Measurements from ENCODE around the gene TBC1D20. TPM values are rescaled to one million over a fixed set of nuclear protein-coding genes. Genes with fewer than 3 reads are reported as not detected.
A peak's percentile ranks its signal among the peaks of the same experiment; 100 is the strongest.

The TBC1D20 gene
- total and polyA plus RNA-seq, 2 of the 4 experiments (the other 2 are of a cell fraction): 39.1 to 42.8 TPM

- Histone ChIP-seq H3K36me3 (ENCODE audit: control insufficient read depth, insufficient read depth, low read length) (peaks cover 58% of the 10 kb centered on the region), H3K4ac (ENCODE audit: low read depth, low read length) (no peak overlapping the region), H2AK5ac (ENCODE audit: low read depth, low read length) (no peak overlapping the region), H3K27ac (ENCODE audit: insufficient read depth, low read length) (no peak overlapping the region), H2BK120ac (ENCODE audit: low read depth, low read length) (no peak overlapping the region), H2AK9ac (replicated peaks; ENCODE audit: low read depth, low read length, poor library complexity) (peak overlapping the region; percentile 50), H3K9ac (ENCODE audit: low read depth, low read length) (no peak overlapping the region), H3K14ac (replicated peaks; ENCODE audit: low read depth, low read length) (no peak overlapping the region), H3K9me1 (ENCODE audit: insufficient read depth, low read length) (peaks cover 10% of the 10 kb centered on the region; the same call in 1 of the 2 replicates), H3K4me2 (ENCODE audit: low read depth, low read length) (no peak overlapping the region), H3K27me3 (ENCODE audit: control insufficient read depth, insufficient read depth, low read length) (no peaks in the 10 kb centered on the region), H3K79me1 (ENCODE audit: low read depth in 1 of 2, low read length in 2 of 2) (peaks cover 21 to 44% of the 10 kb centered on the region in 2 experiments), H3K4me3 (ENCODE audit: insufficient read depth, low read depth, low read length) (no peak overlapping the region), H3K56ac (ENCODE audit: extremely low read depth, insufficient read depth, low read length) (no peak overlapping the region), H3K18ac (ENCODE audit: low read depth, low read length) (no peak overlapping the region), H2BK20ac (ENCODE audit: low read depth, low read length) (no peak overlapping the region), H4K8ac (ENCODE audit: low read depth in 2 of 2, low read length in 2 of 2) (no peak overlapping the region), H4K5ac (ENCODE audit: low read depth, low read length) (no peak overlapping the region), H3K23ac (ENCODE audit: low read depth, low read length) (no peak overlapping the region), H2BK15ac (ENCODE audit: low read depth, low read length) (no peak overlapping the region), H3K9me3 (ENCODE audit: control insufficient read depth, insufficient read depth, low read length) (no peaks in the 10 kb centered on the region), H3K4me1 (ENCODE audit: control insufficient read depth, insufficient read depth, low read length) (no peaks in the 10 kb centered on the region), H4K20me1 (ENCODE audit: insufficient read depth, low read length) (peaks cover 48% of the 10 kb centered on the region), H4K91ac (ENCODE audit: insufficient read depth, low read depth, low read length) (no peak overlapping the region), H2AFZ (replicated peaks; ENCODE audit: low read length, poor library complexity) (no peak overlapping the region), H2BK5ac (ENCODE audit: low read depth, low read length, poor library complexity, severe bottlenecking) (no peak overlapping the region)
- POLR2A ChIA-PET (ENCODE audit: unreplicated experiment): no interaction called here
- 98% methylated on average over 19 of the region's 29 CpGs; no CpG with 5 or more reads in 1 of the 2 experiments for WGBS, 2 experiments (ENCODE audit: extremely low coverage in 2 of 2, insufficient read length in 1 of 2)
- no peak for TF ChIP-seq MAZ (IDR thresholded peaks at IDR 0.05; ENCODE audit: borderline replicate concordance, low read depth, low read length)
- TF ChIP-seq MXI1 (IDR thresholded peaks at IDR 0.05; ENCODE audit: borderline replicate concordance, low read depth, low read length): no peak
- no peak for TF ChIP-seq RCOR1 (IDR thresholded peaks at IDR 0.05; ENCODE audit: insufficient replicate concordance, low read length)
- TF ChIP-seq RFX5 (IDR thresholded peaks at IDR 0.05; ENCODE audit: low read depth, low read length): no peak
- no peak for TF ChIP-seq BHLHE40 (IDR thresholded peaks at IDR 0.05; ENCODE audit: low read depth, low read length)
- no peak for TF ChIP-seq CEBPB (IDR thresholded peaks at IDR 0.05; ENCODE audit: low read depth, low read length)
- TF ChIP-seq CHD1 (IDR thresholded peaks at IDR 0.05; ENCODE audit: low read depth, low read length): no peak
- TF ChIP-seq, protein P1, sequence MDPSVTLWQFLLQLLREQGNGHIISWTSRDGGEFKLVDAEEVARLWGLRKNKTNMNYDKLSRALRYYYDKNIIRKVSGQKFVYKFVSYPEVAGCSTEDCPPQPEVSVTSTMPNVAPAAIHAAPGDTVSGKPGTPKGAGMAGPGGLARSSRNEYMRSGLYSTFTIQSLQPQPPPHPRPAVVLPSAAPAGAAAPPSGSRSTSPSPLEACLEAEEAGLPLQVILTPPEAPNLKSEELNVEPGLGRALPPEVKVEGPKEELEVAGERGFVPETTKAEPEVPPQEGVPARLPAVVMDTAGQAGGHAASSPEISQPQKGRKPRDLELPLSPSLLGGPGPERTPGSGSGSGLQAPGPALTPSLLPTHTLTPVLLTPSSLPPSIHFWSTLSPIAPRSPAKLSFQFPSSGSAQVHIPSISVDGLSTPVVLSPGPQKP (IDR thresholded peaks at IDR 0.05; ENCODE audit: borderline replicate concordance, low read depth, low read length): no peak
- TF ChIP-seq NFE2L2 (IDR thresholded peaks at IDR 0.05; ENCODE audit: low read depth, low read length): no peak
- TF ChIP-seq, protein P2, sequence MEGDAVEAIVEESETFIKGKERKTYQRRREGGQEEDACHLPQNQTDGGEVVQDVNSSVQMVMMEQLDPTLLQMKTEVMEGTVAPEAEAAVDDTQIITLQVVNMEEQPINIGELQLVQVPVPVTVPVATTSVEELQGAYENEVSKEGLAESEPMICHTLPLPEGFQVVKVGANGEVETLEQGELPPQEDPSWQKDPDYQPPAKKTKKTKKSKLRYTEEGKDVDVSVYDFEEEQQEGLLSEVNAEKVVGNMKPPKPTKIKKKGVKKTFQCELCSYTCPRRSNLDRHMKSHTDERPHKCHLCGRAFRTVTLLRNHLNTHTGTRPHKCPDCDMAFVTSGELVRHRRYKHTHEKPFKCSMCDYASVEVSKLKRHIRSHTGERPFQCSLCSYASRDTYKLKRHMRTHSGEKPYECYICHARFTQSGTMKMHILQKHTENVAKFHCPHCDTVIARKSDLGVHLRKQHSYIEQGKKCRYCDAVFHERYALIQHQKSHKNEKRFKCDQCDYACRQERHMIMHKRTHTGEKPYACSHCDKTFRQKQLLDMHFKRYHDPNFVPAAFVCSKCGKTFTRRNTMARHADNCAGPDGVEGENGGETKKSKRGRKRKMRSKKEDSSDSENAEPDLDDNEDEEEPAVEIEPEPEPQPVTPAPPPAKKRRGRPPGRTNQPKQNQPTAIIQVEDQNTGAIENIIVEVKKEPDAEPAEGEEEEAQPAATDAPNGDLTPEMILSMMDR (conservative IDR thresholded peaks at IDR 0.05; ENCODE audit: low read depth, low read length): no peak
- intact Hi-C loops (cut with micrococcal nuclease): no loop called here
- CTCF ChIA-PET: no interaction called here
- no TSS peak for BruUV-seq (replicated peaks)
- in situ Hi-C loops (cut with MboI; ENCODE audit: low sequenced_read_pairs): no loop called here
- DNase-seq: no peak
- no peak for ATAC-seq (ENCODE audit: low read depth)
- dilution Hi-C loops (cut with HindIII; ENCODE audit: low sequenced_read_pairs, unreplicated experiment): no loop called here
These were observed 71.2 kb downstream of the TBC1D20 start for GRCh38 chr20:391041-391711.

Measured in IMR-90 (cell line).